ENCODE data around the gene ECHDC3. TPM values are rescaled to one million over a fixed set of nuclear protein-coding genes. Genes with fewer than 3 reads are reported as not detected.

Gene ECHDC3
- total and polyA plus RNA-seq, 2 of the 13 experiments (the other 11 are each of a cell fraction or from before 2014, with no cell fraction given) = not detected

- TF ChIP-seq HIC2 (CRISPR knock-in tag; IDR thresholded peaks at IDR 0.05; ENCODE audit: low read depth) = peak; percentile 51
- TF ChIP-seq SRY (CRISPR knock-in tag; IDR thresholded peaks at IDR 0.05) = no peak; the same call in 1 of the 2 replicates
- TF ChIP-seq KAT7 (CRISPR knock-in tag; IDR thresholded peaks at IDR 0.05; ENCODE audit: borderline replicate concordance) = no peak
- no peak for TF ChIP-seq TP53 (CRISPR knock-in tag; conservative IDR thresholded peaks at IDR 0.05)
- peak; percentile 98 for TF ChIP-seq AHDC1 (CRISPR knock-in tag; IDR thresholded peaks at IDR 0.05; ENCODE audit: borderline replicate concordance)
- no peak for TF ChIP-seq ZNF335 (CRISPR knock-in tag; IDR thresholded peaks at IDR 0.05)
- TF ChIP-seq TAF15 (IDR thresholded peaks at IDR 0.05; ENCODE audit: low read depth, low read length, poor library complexity, severe bottlenecking) = no peak
- no peak for TF ChIP-seq IKZF1 (IDR thresholded peaks at IDR 0.05)
- TF ChIP-seq ZNF780A (CRISPR knock-in tag; IDR thresholded peaks at IDR 0.05) = 0 out of 2 replicates have a peak, but pooled peaks have one; percentile 44
- TF ChIP-seq HOMEZ (CRISPR knock-in tag; IDR thresholded peaks at IDR 0.05; ENCODE audit: low read depth) = peak; percentile 88
- TF ChIP-seq ZNF572 (CRISPR knock-in tag; IDR thresholded peaks at IDR 0.05) = no peak
- TF ChIP-seq ZNF549 (CRISPR knock-in tag; IDR thresholded peaks at IDR 0.05) = no peak
- TF ChIP-seq MTERF4 (CRISPR knock-in tag; IDR thresholded peaks at IDR 0.05) = no peak
- peak; percentile 87 for TF ChIP-seq ZMYM4 (CRISPR knock-in tag; IDR thresholded peaks at IDR 0.05)
- no peak for TF ChIP-seq ZNF550 (CRISPR knock-in tag; IDR thresholded peaks at IDR 0.05; ENCODE audit: borderline replicate concordance)
- 0 out of 2 replicates have a peak, but pooled peaks have one; percentile 61 for TF ChIP-seq ZNF383 (CRISPR knock-in tag; IDR thresholded peaks at IDR 0.05; ENCODE audit: borderline replicate concordance)
- 0 out of 2 replicates have a peak, but pooled peaks have one; percentile 34 for TF ChIP-seq NFKBIZ (CRISPR knock-in tag; IDR thresholded peaks at IDR 0.05)
- peak; percentile 97 for TF ChIP-seq IKZF5 (CRISPR knock-in tag; IDR thresholded peaks at IDR 0.05)
Measured at GRCh38 chr10:11715815-11716494, 26.2 kb upstream of the ECHDC3 start (continued).

Measured in HepG2 (cell line).